GM21381 (cell line): ENCODE data around the gene CARMIL3.
A peak's percentile ranks its signal among the peaks of the same experiment; 100 is the strongest.

ENCODE experiments used
- ATAC-seq: cut with Tn5 transposase; IDR thresholded peaks from one replicate; pipeline ENCODE4 v1.9.1; 2021; ENCODE audit warnings: mild to moderate bottlenecking, moderate library complexity; ENCODE audit not compliant: unreplicated experiment

CARMIL3 gene

DNA sequence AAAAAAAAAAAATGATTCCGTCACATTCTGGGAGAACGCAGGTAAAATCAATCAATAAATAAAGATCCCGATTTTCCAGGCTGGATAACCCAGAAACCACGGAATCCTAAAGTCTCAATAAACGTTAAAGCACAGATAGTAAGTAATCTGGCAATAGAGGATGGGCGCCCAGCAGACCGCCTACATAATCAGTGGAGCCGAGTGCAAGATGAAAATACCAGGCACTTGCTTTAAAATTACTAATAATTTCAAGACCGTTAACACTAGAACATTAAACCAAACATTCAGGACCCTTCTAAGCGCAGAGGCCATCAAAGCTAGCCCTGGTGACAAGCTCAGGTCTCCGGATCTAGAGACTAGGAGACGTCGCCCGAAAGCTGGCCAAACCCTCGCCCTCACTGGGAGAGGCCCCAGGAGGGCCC lies 61.6 kb downstream of the CARMIL3 start:
- no peak for ATAC-seq

DNA sequence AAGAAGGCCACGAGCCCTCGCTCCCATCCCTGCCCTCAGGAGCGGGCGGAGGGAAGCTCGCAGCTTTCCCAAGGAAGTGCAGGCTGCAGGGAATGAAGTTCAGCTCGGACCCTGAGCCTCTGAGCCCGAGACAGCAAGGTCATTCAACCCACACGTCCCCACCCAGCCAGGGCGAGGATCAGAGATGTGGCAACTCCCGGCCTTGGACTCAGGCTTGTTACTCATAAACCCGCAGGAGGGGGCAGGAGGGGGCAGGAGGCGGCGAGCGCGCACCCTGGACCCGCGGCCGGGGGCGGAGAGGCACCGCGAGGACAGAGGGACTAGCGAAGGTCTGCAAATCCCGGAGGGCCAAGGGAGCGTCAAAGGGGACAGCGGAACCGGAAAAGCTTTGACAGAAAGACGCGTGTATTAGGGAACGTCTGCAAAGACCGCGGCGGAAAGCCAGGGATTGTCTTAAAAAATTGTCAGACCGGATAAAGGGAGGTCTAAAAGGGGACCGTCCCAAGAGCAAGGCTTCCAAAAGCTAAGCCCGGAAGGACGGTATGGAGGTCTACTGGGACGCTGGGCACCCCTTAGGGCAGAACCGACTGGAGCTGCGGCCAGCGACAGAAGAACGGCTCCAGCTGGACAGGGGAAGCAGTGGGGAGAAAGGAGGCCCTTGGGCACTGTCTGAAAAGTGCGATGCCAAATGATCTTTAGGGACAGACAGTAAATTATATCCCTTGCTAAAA lies 62.2 kb downstream of the CARMIL3 start:
- ATAC-seq, result peak; percentile 32

DNA sequence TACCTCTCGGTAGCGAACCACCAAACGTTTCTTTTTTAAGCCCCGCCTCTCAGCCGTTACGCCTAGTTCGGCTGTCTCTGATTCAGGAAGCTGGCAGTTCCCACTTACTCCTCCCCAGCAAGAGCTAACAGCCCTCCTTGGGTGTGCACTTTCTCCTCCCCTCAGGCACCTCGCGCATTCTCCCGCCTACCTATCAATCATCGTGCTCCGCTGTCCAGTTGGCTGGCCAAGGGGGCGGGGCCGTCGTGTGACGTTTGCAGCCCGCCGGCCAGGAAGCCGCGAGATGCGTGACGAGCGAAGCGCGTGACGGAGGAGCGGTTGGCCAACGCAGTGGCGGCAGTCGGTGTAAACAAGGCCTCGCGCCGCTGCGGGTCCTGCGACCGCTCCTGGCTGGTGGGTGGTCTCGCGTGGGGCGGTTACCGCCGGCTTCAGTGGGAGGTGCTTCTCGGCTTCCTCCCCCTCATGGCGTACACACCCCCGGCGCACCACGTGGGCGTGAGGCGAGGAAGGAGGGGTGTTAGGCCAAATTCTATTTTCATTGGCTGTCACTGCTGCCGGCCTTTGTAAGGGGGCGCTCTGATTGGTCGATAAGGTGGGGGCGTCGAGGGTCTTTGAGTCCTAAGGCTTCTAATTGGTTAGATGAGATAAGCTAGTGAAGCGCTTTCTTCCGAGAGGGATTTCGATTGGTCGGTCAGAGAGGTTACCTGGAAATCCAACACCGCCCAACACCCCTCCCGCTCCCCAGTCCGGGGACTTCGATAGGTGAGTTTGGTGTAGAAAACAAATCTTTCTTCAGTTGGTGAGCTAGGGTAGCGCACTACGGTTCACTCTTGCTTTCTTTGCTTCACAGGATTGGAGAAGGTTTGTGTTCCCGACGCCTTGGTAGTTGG lies 63.0 kb downstream of the CARMIL3 start, which contains the start of the genes DCAF11 and NRL:
TSS of gene DCAF11 (plus strand) at position 246 of the 890 bp plus-strand sequence. CDS start 818 bp downstream, outside the sequence.
TSS of gene NRL (minus strand) at position 418 of the 890 bp plus-strand sequence. CDS start 32,101 bp downstream, outside the sequence.
- ATAC-seq, result peak; percentile 80

DNA sequence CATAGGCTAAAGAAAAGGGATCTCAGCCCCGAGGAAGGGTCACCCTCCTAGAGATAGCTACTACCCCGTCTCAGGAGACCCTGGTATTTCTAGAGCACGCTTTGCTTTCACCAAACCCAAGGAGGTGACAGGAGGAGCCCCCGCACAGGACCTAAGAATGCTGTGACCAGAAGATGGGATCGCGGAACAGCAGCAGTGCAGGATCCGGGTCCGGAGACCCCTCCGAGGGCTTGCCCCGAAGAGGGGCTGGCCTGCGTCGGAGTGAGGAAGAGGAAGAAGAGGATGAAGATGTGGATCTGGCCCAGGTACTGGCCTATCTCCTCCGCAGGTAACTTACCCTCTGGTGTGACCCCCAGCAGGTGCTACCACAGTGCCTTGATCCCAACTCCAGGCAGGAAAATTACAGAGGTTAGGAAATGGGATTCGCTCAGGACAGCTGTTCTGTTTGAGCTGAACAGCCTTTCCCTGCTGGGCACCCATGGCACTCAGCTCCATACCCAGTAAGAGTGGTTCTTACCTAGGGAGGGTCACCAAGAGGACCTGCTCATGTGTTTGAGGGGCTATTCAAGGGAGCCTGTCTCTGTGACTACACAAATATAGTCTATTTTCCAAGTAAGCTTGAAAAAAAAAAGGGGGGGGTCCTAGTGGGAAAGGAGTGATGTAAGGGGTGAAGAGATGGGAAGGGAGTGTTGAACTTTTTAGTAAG lies 63.8 kb downstream of the CARMIL3 start:
- no peak for ATAC-seq

DNA sequence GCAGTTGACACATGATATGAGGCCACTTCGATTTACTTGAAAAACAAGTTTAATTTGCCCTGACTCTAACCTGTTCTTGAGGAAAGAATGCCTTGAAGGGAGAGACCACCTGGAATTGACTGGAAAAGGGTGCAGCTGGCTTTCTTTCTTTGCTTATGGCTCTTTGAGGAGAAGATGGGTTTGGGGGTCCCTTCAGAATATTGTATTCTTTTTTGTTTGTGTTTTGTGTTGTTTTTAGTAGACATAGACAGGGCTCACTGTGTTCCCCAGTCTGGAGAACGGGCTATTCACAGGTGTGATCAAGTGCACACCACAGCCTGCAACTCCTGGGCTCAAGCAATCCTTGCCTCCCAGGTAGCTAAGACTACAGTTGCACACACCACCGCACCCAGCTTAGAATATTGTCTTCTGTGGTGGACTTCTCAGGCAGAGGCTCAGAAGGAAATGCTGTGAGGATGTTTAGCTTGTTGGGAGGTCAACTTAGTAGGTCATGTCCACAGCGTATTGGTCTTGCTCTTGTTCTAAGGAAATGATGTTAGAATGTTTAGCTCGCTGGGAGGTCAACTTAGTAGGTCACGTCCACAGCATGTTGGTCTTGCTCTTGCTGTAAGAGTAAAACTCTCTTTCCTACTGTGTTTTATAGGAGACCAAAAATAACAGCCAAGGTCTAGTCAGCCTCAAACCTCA lies 64.5 kb downstream of the CARMIL3 start:
- no peak for ATAC-seq

DNA sequence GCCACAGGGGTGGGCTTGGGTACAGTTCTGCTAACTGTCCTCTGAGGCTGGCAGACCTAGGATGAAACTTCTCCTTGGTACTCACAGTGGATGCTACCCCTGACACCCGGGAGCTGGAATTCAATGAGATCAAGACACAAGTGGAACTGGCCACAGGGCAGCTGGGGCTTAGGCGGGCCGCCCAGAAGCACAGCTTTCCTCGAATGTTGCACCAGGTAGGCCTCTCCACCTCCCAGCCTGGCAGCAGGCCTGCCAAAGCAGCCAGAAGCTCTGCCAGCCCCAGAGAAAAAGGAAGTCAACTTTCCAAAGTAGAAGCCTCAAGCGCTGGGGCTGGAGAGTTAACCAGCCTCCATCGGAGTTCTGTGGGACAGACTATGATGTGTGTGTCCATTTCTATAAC lies 65.4 kb downstream of the CARMIL3 start:
- no peak for ATAC-seq
